K562 (cell line): ENCODE measurements around the gene ASCC3. TPM values are rescaled to one million over a fixed set of nuclear protein-coding genes. Genes with fewer than 3 reads are reported as not detected.

ENCODE experiments used
- ATAC-seq: fragments of 200-7000 bp; cut with Tn5 transposase; 3 replicates; pipeline ENCODE4 v1.9.1; 2020; ENCODE audit warnings: moderate library complexity
- BruUV-seq: library from RNA; stranded (reverse); fragments of 400-500 nt; replicated peaks from 2 replicates; lab custom pipeline; 2021; lab: Mats Ljungman, UMichigan
- CTCF ChIA-PET: fragments of 300-600 bp; formaldehyde crosslinking; extraction: SDS; loops from one replicate; lab custom pipeline; 2021; ENCODE audit warnings: low intra/inter-chr PET ratio; lab: Yijun Ruan, JAX
- POLR2A ChIA-PET: fragments of 300-600, 350-650 bp; sonication (Branson Sonifier 250); formaldehyde crosslinking; extraction: SDS; loops from one replicate; lab custom pipeline; 2021; ENCODE audit warnings: antibody characterized with exemption, inconsistent platforms; lab: Yijun Ruan, JAX
- DNase-seq, 4 experiments: peaks; one replicate each; pipeline versions ENCODE4 v3.0.0 to v3.0.0-alpha.2; 2011 to 2018; ENCODE audit warnings: low spot score in 3 of 4, mixed read lengths in 3 of 4; ENCODE audit errors: extremely low read depth in 1 of 4
- FAIRE-seq: peaks from 2 replicates; lab custom pipeline; 2011; peaks lifted over from hg19 to GRCh38; lab: Jason Lieb, UNC
- H2AFZ ChIP-seq: 2 replicates; pipeline ENCODE4 v1.6.0; 2011; ENCODE audit warnings: low read depth, low read length, control low read depth, inconsistent platforms
- H3K27ac ChIP-seq: fragments of 200-600 bp; 3 replicates; pipeline ENCODE4 v1.8.0; 2011; ENCODE audit warnings: low read depth, mild to moderate bottlenecking, control low read depth, inconsistent platforms, low read length, moderate library complexity, mixed read lengths; ENCODE audit errors: extremely low read depth
- H3K27me3 ChIP-seq, 2 experiments: fragments of 300-600 bp in 1 of 2; 2 replicates in 1 of 2; 3 replicates in 1 of 2; pipeline versions ENCODE4 v1.6.0 to v1.8.0; 2011; ENCODE audit warnings: inconsistent platforms in 2 of 2, low read length in 2 of 2, mild to moderate bottlenecking in 1 of 2, mixed read lengths in 1 of 2, moderate library complexity in 1 of 2; ENCODE audit not compliant: control insufficient read depth in 2 of 2, insufficient read depth in 2 of 2
- H3K36me3 ChIP-seq: fragments of 300-600 bp; 3 replicates; pipeline ENCODE4 v1.8.0; 2011; ENCODE audit warnings: mild to moderate bottlenecking, low read length, inconsistent platforms; ENCODE audit not compliant: control insufficient read depth, insufficient read depth
- H3K4me1 ChIP-seq, 2 experiments: fragments of 200-600 bp in 1 of 2; replicated peaks in 1 of 2; 2 replicates in 1 of 2; 3 replicates in 1 of 2; pipeline versions ENCODE4 v1.5.1 to v1.8.0; 2011; ENCODE audit warnings: inconsistent platforms in 2 of 2, low read length in 2 of 2, mild to moderate bottlenecking in 1 of 2, mixed read lengths in 1 of 2, moderate library complexity in 1 of 2; ENCODE audit not compliant: control insufficient read depth in 2 of 2, insufficient read depth in 2 of 2
- H3K4me2 ChIP-seq: 2 replicates; pipeline ENCODE4 v1.6.1; 2011; ENCODE audit warnings: low read length, control low read depth, inconsistent platforms, mixed read lengths; ENCODE audit not compliant: insufficient read depth
- H3K4me3 ChIP-seq: fragments of 200-600 bp; sonication (generic), shearing (Covaris generic); 2 replicates; pipeline ENCODE4 v1.5.1; 2016; ENCODE audit warnings: control low read depth, inconsistent platforms
- H3K79me2 ChIP-seq: fragments of 200-600 bp; 3 replicates; pipeline ENCODE4 v1.8.0; 2011; ENCODE audit warnings: low read length, inconsistent platforms; ENCODE audit not compliant: control insufficient read depth, insufficient read depth
- H3K9ac ChIP-seq, 2 experiments: 2 replicates each; pipeline versions ENCODE4 v1.6.0 to v1.6.1; 2011; ENCODE audit warnings: low read depth in 2 of 2, low read length in 2 of 2, control low read depth in 1 of 2, inconsistent platforms in 1 of 2, mild to moderate bottlenecking in 1 of 2, mixed read lengths in 1 of 2; ENCODE audit not compliant: insufficient read depth in 1 of 2
- H3K9me1 ChIP-seq: one replicate; pipeline ENCODE4 v1.6.0; 2011; ENCODE audit warnings: inconsistent platforms, mild to moderate bottlenecking, low read length, moderate library complexity; ENCODE audit not compliant: control insufficient read depth, insufficient read depth
- H3K9me3 ChIP-seq: replicated peaks from 2 replicates; pipeline ENCODE4 v1.5.1; 2011; ENCODE audit warnings: low read depth, low read length, inconsistent platforms; ENCODE audit not compliant: control insufficient read depth, insufficient read depth
- H4K20me1 ChIP-seq: replicated peaks from 2 replicates; pipeline ENCODE4 v1.6.1; 2011; ENCODE audit warnings: low read length, inconsistent platforms, mixed read lengths; ENCODE audit not compliant: control insufficient read depth, insufficient read depth
- FOXJ2 ChIP-seq: fragments of 200-800 bp; sonication (Bioruptor generic); IDR thresholded peaks from 2 replicates; pipeline ENCODE4 v1.6.1; 2016; ENCODE audit warnings: missing genetic modification characterization, missing compliant biosample characterization
- MEIS2 ChIP-seq: fragments of 450-650 bp; IDR thresholded peaks from 2 replicates; pipeline ENCODE4 v1.6.1; 2014; ENCODE audit warnings: mild to moderate bottlenecking; ENCODE audit not compliant: partially characterized antibody
- MTA1 ChIP-seq: fragments of 450-650 bp; IDR thresholded peaks from 2 replicates; pipeline ENCODE4 v1.6.1; 2017; ENCODE audit warnings: borderline replicate concordance
- RBM14 ChIP-seq: fragments of 200-400 bp; formaldehyde crosslinking; IDR thresholded peaks from 2 replicates; pipeline ENCODE4 v1.6.1; 2018; ENCODE audit warnings: low read depth, mild to moderate bottlenecking, low read length, moderate library complexity, borderline replicate concordance; ENCODE audit not compliant: insufficient read depth
- RFX1 ChIP-seq: fragments of 450-650 bp; IDR thresholded peaks from 2 replicates; pipeline ENCODE4 v1.6.1; 2016; ENCODE audit warnings: mild to moderate bottlenecking, moderate library complexity
- ZBTB7A ChIP-seq: IDR thresholded peaks from 2 replicates; pipeline ENCODE4 v1.6.1; 2011; ENCODE audit warnings: low read depth, mild to moderate bottlenecking, low read length, moderate library complexity, borderline replicate concordance; ENCODE audit not compliant: control insufficient read depth
- ZNF12 ChIP-seq: sonication (generic); formaldehyde crosslinking; IDR thresholded peaks from 2 replicates; pipeline ENCODE4 v1.4.0; 2020; ENCODE audit warnings: mild to moderate bottlenecking, missing genetic modification reagents
- ZNF583 ChIP-seq: fragments of 250-450 bp; sonication (Bioruptor Pico); IDR thresholded peaks from 2 replicates; pipeline ENCODE4 v1.4.0; 2020
- ZZZ3 ChIP-seq: fragments of 450-650 bp; IDR thresholded peaks from 2 replicates; pipeline ENCODE4 v1.6.1; 2016; ENCODE audit warnings: antibody characterized with exemption, mild to moderate bottlenecking, moderate library complexity
- WGBS: fragments of 100-300 bp; shearing (Covaris generic); methylation state at CpG from one replicate; pipeline ENCODE4 v1.1.6; 2016; ENCODE audit warnings: low coverage, mixed read lengths; ENCODE audit not compliant: insufficient coverage; ENCODE audit errors: missing lambda C conversion rate; 5-methylcytosine and 5-hydroxymethylcytosine counted together
- in situ Hi-C: fragments of 300-500 bp; cut with MboI; formaldehyde crosslinking; loops from 4 replicates; pipeline ENCODE4 v1.15.0; 2018; ENCODE audit warnings: inconsistent platforms, mixed read lengths
- intact Hi-C: fragments of 100-400 bp; cut with micrococcal nuclease; formaldehyde crosslinking; loops from 2 replicates; pipeline ENCODE4 v1.14.2; 2022
- polyA plus RNA-seq, 8 experiments: library from polyadenylated mRNA; depleted of rRNA in 4 of 8; stranded (reverse) in 5 of 8; unstranded in 3 of 8; fragments of >200 nt; fragmentation: Nextera tagmentation in 2 of 8; fragmentation: Illumina TruSeq in 1 of 8; extraction: Ambion mirVana in 2 of 8; extraction: Trizol in 1 of 8; gene quantifications; 2 replicates each; pipeline versions ENCODE4 v1.2.1 to v1.2.3, GENCODE V29; 2011 to 2014; ENCODE audit warnings: inconsistent platforms in 1 of 8, missing spikeins in 1 of 8
- total RNA-seq, 7 experiments: library from RNA; depleted of rRNA in 6 of 7; stranded (reverse); fragments of >200 nt in 6 of 7; fragmentation: Illumina TruSeq in 2 of 7; extraction: Trizol in 2 of 7; gene quantifications; 2 replicates each; pipeline versions ENCODE4 v1.2.1 to v1.2.3, GENCODE V29; 2011 to 2021; ENCODE audit warnings: low replicate concordance in 1 of 7
- TF ChIP-seq, protein P1 (sequence below): fragments of 250-450 bp; sonication (Bioruptor Pico); IDR thresholded peaks from 2 replicates; pipeline ENCODE4 v1.4.0; 2020; ENCODE audit warnings: mild to moderate bottlenecking, moderate library complexity
- TF ChIP-seq, protein P2 (sequence below): fragments of 450-650 bp; IDR thresholded peaks from 2 replicates; pipeline ENCODE4 v1.6.1; 2016; ENCODE audit warnings: low read depth

Gene ASCC3
- total and polyA plus RNA-seq, 9 of the 15 experiments (the other 6 are each of a cell fraction or from before 2014, with no cell fraction given), result 16.1 to 56.1 (median 33.9) TPM

DNA sequence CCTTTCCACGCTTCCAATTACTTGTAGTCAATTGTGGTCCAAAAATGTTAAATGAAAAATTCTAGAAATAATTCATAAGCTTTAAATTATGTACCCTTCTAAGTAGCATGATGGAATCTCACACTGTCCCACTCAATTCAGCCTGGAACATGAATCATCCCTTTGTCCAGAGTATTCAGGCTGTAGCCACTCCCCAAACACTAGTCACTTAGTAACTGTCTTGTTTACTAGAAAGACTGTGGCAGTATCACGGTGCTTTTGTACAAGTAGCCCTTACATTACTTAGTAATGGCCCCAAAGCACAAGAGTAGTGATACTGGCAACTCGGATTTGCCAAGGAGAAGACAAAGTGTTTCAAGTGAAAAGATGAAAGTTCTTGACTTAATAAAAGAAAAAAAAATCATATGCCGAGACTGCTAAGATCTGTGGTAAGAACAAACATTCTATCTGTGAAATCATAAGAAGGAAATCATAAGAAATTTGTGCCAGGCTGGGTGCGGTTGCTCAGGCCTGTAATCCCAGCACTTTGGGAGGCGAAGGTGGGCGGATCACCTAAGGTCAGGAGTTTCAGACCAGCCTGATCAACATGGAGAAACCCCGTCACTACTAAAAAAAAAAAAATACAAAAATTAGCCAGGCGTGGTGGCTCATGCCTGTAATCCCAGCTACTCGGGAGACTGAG is 247.9 kb downstream of the ASCC3 start:
- Histone ChIP-seq H3K4me3 (no peak overlapping the region), H3K27me3 (no peaks in the 10 kb centered on the region), H4K20me1 (no peaks in the 10 kb centered on the region), H3K36me3 (peaks cover 20% of the 10 kb centered on the region; the same call in 1 of the 3 replicates), H3K79me2 (no peaks in the 10 kb centered on the region), H3K4me1 (no peaks in the 10 kb centered on the region), H3K9me3 (no peaks in the 10 kb centered on the region), H3K9ac (no peak overlapping the region), H3K4me2 (no peak overlapping the region), H3K9me1 (no peaks in the 10 kb centered on the region), H2AFZ (no peak overlapping the region), H3K27ac (no peak overlapping the region)
- CTCF ChIA-PET, result no interaction called here
- in situ Hi-C loops, result no loop called here
- BruUV-seq, result no TSS peak
- ATAC-seq (peak; percentile 66), DNase-seq (peak in 1 of 4 experiments; percentile 13), FAIRE-seq (no peak)
- WGBS, result 77% methylated on average over 10 of the region's 10 CpGs
- intact Hi-C loops, result no loop called here
- POLR2A ChIA-PET, result no interaction called here
- no peak for TF ChIP-seq RBM14
- peak; percentile 15 for TF ChIP-seq MEIS2
- TF ChIP-seq ZBTB7A, result no peak
- TF ChIP-seq ZNF583, result no peak
- no peak for TF ChIP-seq ZNF12 (CRISPR knock-in tag)
- TF ChIP-seq ZZZ3, result no peak
- peak; percentile 46 for TF ChIP-seq RFX1
- TF ChIP-seq, protein P1, sequence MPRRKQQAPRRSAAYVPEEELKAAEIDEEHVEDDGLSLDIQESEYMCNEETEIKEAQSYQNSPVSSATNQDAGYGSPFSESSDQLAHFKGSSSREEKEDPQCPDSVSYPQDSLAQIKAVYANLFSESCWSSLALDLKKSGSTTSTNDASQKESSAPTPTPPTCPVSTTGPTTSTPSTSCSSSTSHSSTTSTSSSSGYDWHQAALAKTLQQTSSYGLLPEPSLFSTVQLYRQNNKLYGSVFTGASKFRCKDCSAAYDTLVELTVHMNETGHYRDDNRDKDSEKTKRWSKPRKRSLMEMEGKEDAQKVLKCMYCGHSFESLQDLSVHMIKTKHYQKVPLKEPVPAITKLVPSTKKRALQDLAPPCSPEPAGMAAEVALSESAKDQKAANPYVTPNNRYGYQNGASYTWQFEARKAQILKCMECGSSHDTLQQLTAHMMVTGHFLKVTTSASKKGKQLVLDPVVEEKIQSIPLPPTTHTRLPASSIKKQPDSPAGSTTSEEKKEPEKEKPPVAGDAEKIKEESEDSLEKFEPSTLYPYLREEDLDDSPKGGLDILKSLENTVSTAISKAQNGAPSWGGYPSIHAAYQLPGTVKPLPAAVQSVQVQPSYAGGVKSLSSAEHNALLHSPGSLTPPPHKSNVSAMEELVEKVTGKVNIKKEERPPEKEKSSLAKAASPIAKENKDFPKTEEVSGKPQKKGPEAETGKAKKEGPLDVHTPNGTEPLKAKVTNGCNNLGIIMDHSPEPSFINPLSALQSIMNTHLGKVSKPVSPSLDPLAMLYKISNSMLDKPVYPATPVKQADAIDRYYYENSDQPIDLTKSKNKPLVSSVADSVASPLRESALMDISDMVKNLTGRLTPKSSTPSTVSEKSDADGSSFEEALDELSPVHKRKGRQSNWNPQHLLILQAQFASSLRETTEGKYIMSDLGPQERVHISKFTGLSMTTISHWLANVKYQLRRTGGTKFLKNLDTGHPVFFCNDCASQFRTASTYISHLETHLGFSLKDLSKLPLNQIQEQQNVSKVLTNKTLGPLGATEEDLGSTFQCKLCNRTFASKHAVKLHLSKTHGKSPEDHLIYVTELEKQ (CRISPR knock-in tag), result no peak
- TF ChIP-seq FOXJ2 (tag), result peak; percentile 80; the same call in 1 of the 2 replicates
- no peak for TF ChIP-seq MTA1
- TF ChIP-seq, protein P2, sequence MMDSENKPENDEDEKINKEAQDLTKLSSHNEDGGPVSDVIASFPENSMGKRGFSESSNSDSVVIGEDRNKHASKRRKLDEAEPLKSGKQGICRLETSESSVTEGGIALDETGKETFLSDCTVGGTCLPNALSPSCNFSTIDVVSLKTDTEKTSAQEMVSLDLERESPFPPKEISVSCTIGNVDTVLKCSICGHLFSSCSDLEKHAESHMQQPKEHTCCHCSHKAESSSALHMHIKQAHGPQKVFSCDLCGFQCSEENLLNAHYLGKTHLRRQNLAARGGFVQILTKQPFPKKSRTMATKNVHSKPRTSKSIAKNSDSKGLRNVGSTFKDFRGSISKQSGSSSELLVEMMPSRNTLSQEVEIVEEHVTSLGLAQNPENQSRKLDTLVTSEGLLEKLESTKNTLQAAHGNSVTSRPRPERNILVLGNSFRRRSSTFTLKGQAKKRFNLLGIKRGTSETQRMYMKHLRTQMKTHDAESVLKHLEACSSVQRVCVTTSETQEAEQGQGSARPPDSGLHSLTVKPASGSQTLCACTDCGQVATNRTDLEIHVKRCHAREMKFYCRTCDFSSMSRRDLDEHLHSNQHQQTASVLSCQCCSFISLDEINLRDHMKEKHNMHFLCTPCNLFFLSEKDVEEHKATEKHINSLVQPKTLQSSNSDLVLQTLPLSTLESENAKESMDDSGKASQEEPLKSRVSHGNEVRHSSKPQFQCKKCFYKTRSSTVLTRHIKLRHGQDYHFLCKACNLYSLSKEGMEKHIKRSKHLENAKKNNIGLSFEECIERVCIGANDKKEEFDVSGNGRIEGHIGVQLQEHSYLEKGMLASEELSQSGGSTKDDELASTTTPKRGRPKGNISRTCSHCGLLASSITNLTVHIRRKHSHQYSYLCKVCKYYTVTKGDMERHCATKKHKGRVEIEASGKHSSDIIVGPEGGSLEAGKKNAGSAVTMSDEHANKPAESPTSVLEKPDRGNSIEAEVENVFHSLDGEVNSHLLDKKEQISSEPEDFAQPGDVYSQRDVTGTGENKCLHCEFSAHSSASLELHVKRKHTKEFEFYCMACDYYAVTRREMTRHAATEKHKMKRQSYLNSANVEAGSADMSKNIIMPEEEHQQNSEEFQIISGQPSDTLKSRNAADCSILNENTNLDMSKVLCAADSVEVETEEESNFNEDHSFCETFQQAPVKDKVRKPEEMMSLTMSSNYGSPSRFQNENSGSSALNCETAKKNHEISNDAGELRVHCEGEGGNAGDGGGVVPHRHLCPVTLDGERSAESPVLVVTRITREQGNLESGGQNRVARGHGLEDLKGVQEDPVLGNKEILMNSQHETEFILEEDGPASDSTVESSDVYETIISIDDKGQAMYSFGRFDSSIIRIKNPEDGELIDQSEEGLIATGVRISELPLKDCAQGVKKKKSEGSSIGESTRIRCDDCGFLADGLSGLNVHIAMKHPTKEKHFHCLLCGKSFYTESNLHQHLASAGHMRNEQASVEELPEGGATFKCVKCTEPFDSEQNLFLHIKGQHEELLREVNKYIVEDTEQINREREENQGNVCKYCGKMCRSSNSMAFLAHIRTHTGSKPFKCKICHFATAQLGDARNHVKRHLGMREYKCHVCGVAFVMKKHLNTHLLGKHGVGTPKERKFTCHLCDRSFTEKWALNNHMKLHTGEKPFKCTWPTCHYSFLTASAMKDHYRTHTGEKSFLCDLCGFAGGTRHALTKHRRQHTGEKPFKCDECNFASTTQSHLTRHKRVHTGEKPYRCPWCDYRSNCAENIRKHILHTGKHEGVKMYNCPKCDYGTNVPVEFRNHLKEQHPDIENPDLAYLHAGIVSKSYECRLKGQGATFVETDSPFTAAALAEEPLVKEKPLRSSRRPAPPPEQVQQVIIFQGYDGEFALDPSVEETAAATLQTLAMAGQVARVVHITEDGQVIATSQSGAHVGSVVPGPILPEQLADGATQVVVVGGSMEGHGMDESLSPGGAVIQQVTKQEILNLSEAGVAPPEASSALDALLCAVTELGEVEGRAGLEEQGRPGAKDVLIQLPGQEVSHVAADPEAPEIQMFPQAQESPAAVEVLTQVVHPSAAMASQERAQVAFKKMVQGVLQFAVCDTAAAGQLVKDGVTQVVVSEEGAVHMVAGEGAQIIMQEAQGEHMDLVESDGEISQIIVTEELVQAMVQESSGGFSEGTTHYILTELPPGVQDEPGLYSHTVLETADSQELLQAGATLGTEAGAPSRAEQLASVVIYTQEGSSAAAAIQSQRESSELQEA, result no peak
